ENCODE measurements around the gene STAT4.

The STAT4 gene

GRCh38 chr2:191015239-191015638 is 135.6 kb downstream of the STAT4 start:
- no peak for DNase-seq (ENCODE audit: low read depth, low spot score)

GRCh38 chr2:191014653-191015020 is 136.2 kb downstream of the STAT4 start:
- DNase-seq (ENCODE audit: low read depth, low spot score), result no peak

- DNase-seq (ENCODE audit: low read depth, low spot score), result peak; percentile 70
Observed at GRCh38 chr2:191013932-191014652, 136.7 kb downstream of the STAT4 start, which contains the start of gene STAT1. Gene STAT1 (minus strand): TSS chr2:191014171. CDS start chr2:191010003, 4,168 bp downstream.

- no peak for DNase-seq (ENCODE audit: low read depth, low spot score)
Observed at GRCh38 chr2:191013682-191013931, 137.2 kb downstream of the STAT4 start.

GRCh38 chr2:191012845-191013681 is 137.7 kb downstream of the STAT4 start:
- no peak for DNase-seq (ENCODE audit: low read depth, low spot score)

GRCh38 chr2:191012346-191012745 is 138.4 kb downstream of the STAT4 start:
- no peak for DNase-seq (ENCODE audit: low read depth, low spot score)

GRCh38 chr2:191010887-191011885 is 139.6 kb downstream of the STAT4 start:
- no peak for DNase-seq (ENCODE audit: low read depth, low spot score)

GRCh38 chr2:191009541-191010374 is 141.0 kb downstream of the STAT4 start:
- no peak for DNase-seq (ENCODE audit: low read depth, low spot score)

GRCh38 chr2:191008286-191008685 is 142.5 kb downstream of the STAT4 start:
- no peak for DNase-seq (ENCODE audit: low read depth, low spot score)

GRCh38 chr2:191006997-191007783 is 143.6 kb downstream of the STAT4 start:
- DNase-seq (ENCODE audit: low read depth, low spot score), result no peak

- no peak for DNase-seq (ENCODE audit: low read depth, low spot score)
Observed at GRCh38 chr2:191006297-191006696, 144.5 kb downstream of the STAT4 start.

- no peak for DNase-seq (ENCODE audit: low read depth, low spot score)
Observed at GRCh38 chr2:191003405-191004309, 147.1 kb downstream of the STAT4 start.

GRCh38 chr2:191001624-191002023 is 149.2 kb downstream of the STAT4 start:
- no peak for DNase-seq (ENCODE audit: low read depth, low spot score)

GRCh38 chr2:191001032-191001431 is 149.8 kb downstream of the STAT4 start:
- no peak for DNase-seq (ENCODE audit: low read depth, low spot score)

- no peak for DNase-seq (ENCODE audit: low read depth, low spot score)
Observed at GRCh38 chr2:190999949-191000665, 150.7 kb downstream of the STAT4 start.

- DNase-seq (ENCODE audit: low read depth, low spot score), result no peak
Observed at GRCh38 chr2:190999058-190999457, 151.7 kb downstream of the STAT4 start.

- no peak for DNase-seq (ENCODE audit: low read depth, low spot score)
Observed at GRCh38 chr2:190997526-190998113, 153.2 kb downstream of the STAT4 start.

GRCh38 chr2:190996947-190997346 is 153.8 kb downstream of the STAT4 start:
- DNase-seq (ENCODE audit: low read depth, low spot score), result no peak

All from smooth muscle cell of the brain vasculature (primary cell).